ENCODE results near the gene PPFIA4.

PPFIA4 gene

GRCh38 chr1:203085528-203086406, 59.5 kb downstream of the PPFIA4 start, which contains the start of gene MYOG:
Gene MYOG, minus strand, starts transcription at chr1:203086012. Its CDS starts 51 bp downstream, at chr1:203085961.
- no peaks in the 10 kb centered on the region for H3K27me3 ChIP-seq (ENCODE audit: control insufficient read depth, insufficient read depth, low read length)
- H3K4me1 ChIP-seq (ENCODE audit: control insufficient read depth, insufficient read depth, low read length), result peaks cover 31% of the 10 kb centered on the region
- H3K9ac ChIP-seq (ENCODE audit: low read length), result no peak within 1 kb of the TSS
- H3K36me3 ChIP-seq (ENCODE audit: control insufficient read depth, insufficient read depth, low read length), result no peaks in the 10 kb centered on the region
- no peak within 1 kb of the TSS for H3K4me3 ChIP-seq (ENCODE audit: low read depth, low read length)
- no peaks in the 10 kb centered on the region for H3K9me3 ChIP-seq (ENCODE audit: control insufficient read depth, insufficient read depth, low read depth, low read length)
- no peak within 1 kb of the TSS for H3K27ac ChIP-seq (ENCODE audit: low read depth, low read length)

- no peak overlapping the region for H3K9ac ChIP-seq (ENCODE audit: low read length)
- H3K4me1 ChIP-seq (ENCODE audit: control insufficient read depth, insufficient read depth, low read length), result peaks cover 20% of the 10 kb centered on the region
- no peak overlapping the region for H3K27ac ChIP-seq (ENCODE audit: low read depth, low read length)
- no peaks in the 10 kb centered on the region for H3K27me3 ChIP-seq (ENCODE audit: control insufficient read depth, insufficient read depth, low read length)
- H3K4me3 ChIP-seq (ENCODE audit: low read depth, low read length), result no peak overlapping the region
- H3K36me3 ChIP-seq (ENCODE audit: control insufficient read depth, insufficient read depth, low read length), result no peaks in the 10 kb centered on the region
- H3K9me3 ChIP-seq (ENCODE audit: control insufficient read depth, insufficient read depth, low read depth, low read length), result no peaks in the 10 kb centered on the region
These were observed 60.9 kb downstream of the PPFIA4 start for GRCh38 chr1:203086992-203087763.

- Histone ChIP-seq H3K27me3 (ENCODE audit: control insufficient read depth, insufficient read depth, low read length) (no peaks in the 10 kb centered on the region), H3K4me3 (ENCODE audit: low read depth, low read length) (no peak overlapping the region), H3K9ac (ENCODE audit: low read length) (no peak overlapping the region), H3K4me1 (ENCODE audit: control insufficient read depth, insufficient read depth, low read length) (peaks cover 13% of the 10 kb centered on the region; the same call in 1 of the 2 replicates), H3K27ac (ENCODE audit: low read depth, low read length) (no peak overlapping the region), H3K9me3 (ENCODE audit: control insufficient read depth, insufficient read depth, low read depth, low read length) (peaks cover 1% of the 10 kb centered on the region; the same call in 1 of the 2 replicates), H3K36me3 (ENCODE audit: control insufficient read depth, insufficient read depth, low read length) (no peaks in the 10 kb centered on the region)
These were observed 62.1 kb downstream of the PPFIA4 start for GRCh38 chr1:203088441-203088840.

- peaks cover 12% of the 10 kb centered on the region; the same call in 1 of the 2 replicates for H3K4me1 ChIP-seq (ENCODE audit: control insufficient read depth, insufficient read depth, low read length)
- no peaks in the 10 kb centered on the region for H3K27me3 ChIP-seq (ENCODE audit: control insufficient read depth, insufficient read depth, low read length)
- peaks cover 8% of the 10 kb centered on the region; the same call in 1 of the 2 replicates for H3K9me3 ChIP-seq (ENCODE audit: control insufficient read depth, insufficient read depth, low read depth, low read length)
- H3K27ac ChIP-seq (ENCODE audit: low read depth, low read length), result no peak overlapping the region
- H3K4me3 ChIP-seq (ENCODE audit: low read depth, low read length), result no peak overlapping the region
- no peaks in the 10 kb centered on the region for H3K36me3 ChIP-seq (ENCODE audit: control insufficient read depth, insufficient read depth, low read length)
- H3K9ac ChIP-seq (ENCODE audit: low read length), result no peak overlapping the region
These were observed 62.8 kb downstream of the PPFIA4 start for GRCh38 chr1:203089001-203089650.

GRCh38 chr1:203089651-203090045, 63.4 kb downstream of the PPFIA4 start:
- H3K4me3 ChIP-seq (ENCODE audit: low read depth, low read length), result no peak overlapping the region
- no peak overlapping the region for H3K9ac ChIP-seq (ENCODE audit: low read length)
- H3K27me3 ChIP-seq (ENCODE audit: control insufficient read depth, insufficient read depth, low read length), result no peaks in the 10 kb centered on the region
- no peak overlapping the region for H3K27ac ChIP-seq (ENCODE audit: low read depth, low read length)
- no peaks in the 10 kb centered on the region for H3K36me3 ChIP-seq (ENCODE audit: control insufficient read depth, insufficient read depth, low read length)
- peaks cover 13% of the 10 kb centered on the region; the same call in 1 of the 2 replicates for H3K9me3 ChIP-seq (ENCODE audit: control insufficient read depth, insufficient read depth, low read depth, low read length)
- H3K4me1 ChIP-seq (ENCODE audit: control insufficient read depth, insufficient read depth, low read length), result peaks cover 9% of the 10 kb centered on the region; the same call in 1 of the 2 replicates

GRCh38 chr1:203090421-203091198, 64.3 kb downstream of the PPFIA4 start:
- no peaks in the 10 kb centered on the region for H3K36me3 ChIP-seq (ENCODE audit: control insufficient read depth, insufficient read depth, low read length)
- no peak overlapping the region for H3K27ac ChIP-seq (ENCODE audit: low read depth, low read length)
- H3K4me3 ChIP-seq (ENCODE audit: low read depth, low read length), result no peak overlapping the region
- no peak overlapping the region for H3K9ac ChIP-seq (ENCODE audit: low read length)
- H3K9me3 ChIP-seq (ENCODE audit: control insufficient read depth, insufficient read depth, low read depth, low read length), result peaks cover 21% of the 10 kb centered on the region
- H3K27me3 ChIP-seq (ENCODE audit: control insufficient read depth, insufficient read depth, low read length), result no peaks in the 10 kb centered on the region
- H3K4me1 ChIP-seq (ENCODE audit: control insufficient read depth, insufficient read depth, low read length), result peaks cover 9% of the 10 kb centered on the region; the same call in 1 of the 2 replicates

- Histone ChIP-seq H3K27ac (ENCODE audit: low read depth, low read length) (no peak overlapping the region), H3K4me3 (ENCODE audit: low read depth, low read length) (no peak overlapping the region), H3K4me1 (ENCODE audit: control insufficient read depth, insufficient read depth, low read length) (peaks cover 9% of the 10 kb centered on the region; the same call in 1 of the 2 replicates), H3K36me3 (ENCODE audit: control insufficient read depth, insufficient read depth, low read length) (no peaks in the 10 kb centered on the region), H3K9me3 (ENCODE audit: control insufficient read depth, insufficient read depth, low read depth, low read length) (peaks cover 26% of the 10 kb centered on the region), H3K27me3 (ENCODE audit: control insufficient read depth, insufficient read depth, low read length) (no peaks in the 10 kb centered on the region), H3K9ac (ENCODE audit: low read length) (no peak overlapping the region)
These were observed 64.8 kb downstream of the PPFIA4 start for GRCh38 chr1:203091199-203091477.

GRCh38 chr1:203091761-203092330, 65.6 kb downstream of the PPFIA4 start:
- peaks cover 31% of the 10 kb centered on the region for H3K9me3 ChIP-seq (ENCODE audit: control insufficient read depth, insufficient read depth, low read depth, low read length)
- no peak overlapping the region for H3K9ac ChIP-seq (ENCODE audit: low read length)
- H3K36me3 ChIP-seq (ENCODE audit: control insufficient read depth, insufficient read depth, low read length), result no peaks in the 10 kb centered on the region
- H3K27ac ChIP-seq (ENCODE audit: low read depth, low read length), result no peak overlapping the region
- peaks cover 6% of the 10 kb centered on the region; the same call in 1 of the 2 replicates for H3K4me1 ChIP-seq (ENCODE audit: control insufficient read depth, insufficient read depth, low read length)
- no peak overlapping the region for H3K4me3 ChIP-seq (ENCODE audit: low read depth, low read length)
- no peaks in the 10 kb centered on the region for H3K27me3 ChIP-seq (ENCODE audit: control insufficient read depth, insufficient read depth, low read length)

- H3K4me3 ChIP-seq (ENCODE audit: low read depth, low read length), result no peak overlapping the region
- no peak overlapping the region for H3K9ac ChIP-seq (ENCODE audit: low read length)
- H3K9me3 ChIP-seq (ENCODE audit: control insufficient read depth, insufficient read depth, low read depth, low read length), result peaks cover 35% of the 10 kb centered on the region
- H3K36me3 ChIP-seq (ENCODE audit: control insufficient read depth, insufficient read depth, low read length), result no peaks in the 10 kb centered on the region
- no peak overlapping the region for H3K27ac ChIP-seq (ENCODE audit: low read depth, low read length)
- no peaks in the 10 kb centered on the region for H3K27me3 ChIP-seq (ENCODE audit: control insufficient read depth, insufficient read depth, low read length)
- no peaks in the 10 kb centered on the region for H3K4me1 ChIP-seq (ENCODE audit: control insufficient read depth, insufficient read depth, low read length)
These were observed 67.6 kb downstream of the PPFIA4 start for GRCh38 chr1:203093754-203094410.
